Measurements from ENCODE around the gene LYRM4. TPM values are rescaled to one million over a fixed set of nuclear protein-coding genes. Genes with fewer than 3 reads are reported as not detected.

The LYRM4 gene
- total RNA-seq, 1 experiment from 2014 or later: 16.5 TPM

DNA sequence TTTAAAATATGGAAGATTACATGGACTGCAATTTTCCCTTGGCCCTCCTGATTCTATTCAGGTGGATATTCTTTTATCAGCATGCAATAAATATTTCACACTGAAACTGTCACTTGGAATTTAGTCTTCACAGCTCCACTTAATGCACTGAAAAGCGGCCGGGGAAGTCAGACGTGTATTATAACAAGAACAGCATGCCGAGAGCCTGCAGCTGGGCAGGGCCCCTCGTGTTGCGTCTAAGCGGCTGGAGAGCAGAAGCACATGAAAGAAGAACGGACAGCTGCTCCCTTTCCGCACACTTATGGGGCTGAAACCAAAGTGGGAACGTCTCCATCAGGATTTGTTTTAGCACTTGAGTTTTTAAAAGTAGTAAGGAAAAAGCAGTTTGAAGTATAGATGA is 57.2 kb downstream of the LYRM4 start:
- intact Hi-C loops (cut with micrococcal nuclease; ENCODE audit: unreplicated experiment): no loop called here
- BruUV-seq (replicated peaks): no TSS peak
- TF ChIP-seq, protein P1, sequence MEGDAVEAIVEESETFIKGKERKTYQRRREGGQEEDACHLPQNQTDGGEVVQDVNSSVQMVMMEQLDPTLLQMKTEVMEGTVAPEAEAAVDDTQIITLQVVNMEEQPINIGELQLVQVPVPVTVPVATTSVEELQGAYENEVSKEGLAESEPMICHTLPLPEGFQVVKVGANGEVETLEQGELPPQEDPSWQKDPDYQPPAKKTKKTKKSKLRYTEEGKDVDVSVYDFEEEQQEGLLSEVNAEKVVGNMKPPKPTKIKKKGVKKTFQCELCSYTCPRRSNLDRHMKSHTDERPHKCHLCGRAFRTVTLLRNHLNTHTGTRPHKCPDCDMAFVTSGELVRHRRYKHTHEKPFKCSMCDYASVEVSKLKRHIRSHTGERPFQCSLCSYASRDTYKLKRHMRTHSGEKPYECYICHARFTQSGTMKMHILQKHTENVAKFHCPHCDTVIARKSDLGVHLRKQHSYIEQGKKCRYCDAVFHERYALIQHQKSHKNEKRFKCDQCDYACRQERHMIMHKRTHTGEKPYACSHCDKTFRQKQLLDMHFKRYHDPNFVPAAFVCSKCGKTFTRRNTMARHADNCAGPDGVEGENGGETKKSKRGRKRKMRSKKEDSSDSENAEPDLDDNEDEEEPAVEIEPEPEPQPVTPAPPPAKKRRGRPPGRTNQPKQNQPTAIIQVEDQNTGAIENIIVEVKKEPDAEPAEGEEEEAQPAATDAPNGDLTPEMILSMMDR (IDR thresholded peaks at IDR 0.05; ENCODE audit: unreplicated experiment): no peak
- H3K4me1 Mint-ChIP-seq (ENCODE audit: low read depth, unreplicated experiment): peaks cover 8% of the 10 kb centered on the region
- H3K27ac Mint-ChIP-seq (ENCODE audit: unreplicated experiment): no peak overlapping the region
- no peak overlapping the region for H3K4me3 Mint-ChIP-seq (ENCODE audit: low read depth, unreplicated experiment)
- CTCF ChIA-PET: no interaction called here
- no peaks in the 10 kb centered on the region for H3K27me3 Mint-ChIP-seq (ENCODE audit: unreplicated experiment)
- DNase-seq: no peak
- H3K9me3 Mint-ChIP-seq (ENCODE audit: low read depth, unreplicated experiment): no peaks in the 10 kb centered on the region
- H3K36me3 Mint-ChIP-seq (ENCODE audit: insufficient read depth, unreplicated experiment): no peaks in the 10 kb centered on the region

GRCh38 chr6:5202941-5203340 is 57.8 kb downstream of the LYRM4 start:
- H3K9me3 Mint-ChIP-seq (ENCODE audit: low read depth, unreplicated experiment): no peaks in the 10 kb centered on the region
- no peaks in the 10 kb centered on the region for H3K27me3 Mint-ChIP-seq (ENCODE audit: unreplicated experiment)
- TF ChIP-seq, protein P1 (IDR thresholded peaks at IDR 0.05; ENCODE audit: unreplicated experiment): no peak
- CTCF ChIA-PET: no interaction called here
- no peak for DNase-seq
- no peak overlapping the region for H3K4me3 Mint-ChIP-seq (ENCODE audit: low read depth, unreplicated experiment)
- H3K36me3 Mint-ChIP-seq (ENCODE audit: insufficient read depth, unreplicated experiment): no peaks in the 10 kb centered on the region
- H3K27ac Mint-ChIP-seq (ENCODE audit: unreplicated experiment): no peak overlapping the region
- intact Hi-C loops (cut with micrococcal nuclease; ENCODE audit: unreplicated experiment): no loop called here
- peaks cover 8% of the 10 kb centered on the region for H3K4me1 Mint-ChIP-seq (ENCODE audit: low read depth, unreplicated experiment)
- BruUV-seq (replicated peaks): no TSS peak

DNA sequence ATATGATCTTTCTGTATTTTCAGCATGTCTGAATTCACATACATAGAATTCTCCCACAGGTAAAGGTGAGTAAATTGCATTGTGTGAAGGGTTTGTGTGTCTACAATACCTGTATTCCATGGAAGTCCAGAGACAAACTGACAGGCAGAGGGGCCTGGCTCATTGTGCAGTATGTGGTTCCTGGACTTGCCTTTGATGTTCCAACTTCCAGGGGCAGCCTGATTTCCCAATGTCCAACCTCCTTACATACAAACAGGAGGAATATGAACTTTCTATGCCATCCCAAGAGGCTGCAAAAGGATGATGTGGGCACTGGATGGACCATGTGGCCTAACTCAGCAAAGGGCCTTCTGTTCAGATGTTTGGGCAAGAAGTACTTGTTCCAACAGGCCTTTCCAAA is 58.5 kb downstream of the LYRM4 start:
- no TSS peak for BruUV-seq (replicated peaks)
- no peak overlapping the region for H3K27ac Mint-ChIP-seq (ENCODE audit: unreplicated experiment)
- H3K9me3 Mint-ChIP-seq (ENCODE audit: low read depth, unreplicated experiment): no peaks in the 10 kb centered on the region
- no peaks in the 10 kb centered on the region for H3K36me3 Mint-ChIP-seq (ENCODE audit: insufficient read depth, unreplicated experiment)
- intact Hi-C loops (cut with micrococcal nuclease; ENCODE audit: unreplicated experiment): no loop called here
- H3K4me1 Mint-ChIP-seq (ENCODE audit: low read depth, unreplicated experiment): peaks cover 8% of the 10 kb centered on the region
- TF ChIP-seq, protein P1 (IDR thresholded peaks at IDR 0.05; ENCODE audit: unreplicated experiment): no peak
- H3K4me3 Mint-ChIP-seq (ENCODE audit: low read depth, unreplicated experiment): no peak overlapping the region
- H3K27me3 Mint-ChIP-seq (ENCODE audit: unreplicated experiment): no peaks in the 10 kb centered on the region
- DNase-seq: no peak
- CTCF ChIA-PET: no interaction called here

DNA sequence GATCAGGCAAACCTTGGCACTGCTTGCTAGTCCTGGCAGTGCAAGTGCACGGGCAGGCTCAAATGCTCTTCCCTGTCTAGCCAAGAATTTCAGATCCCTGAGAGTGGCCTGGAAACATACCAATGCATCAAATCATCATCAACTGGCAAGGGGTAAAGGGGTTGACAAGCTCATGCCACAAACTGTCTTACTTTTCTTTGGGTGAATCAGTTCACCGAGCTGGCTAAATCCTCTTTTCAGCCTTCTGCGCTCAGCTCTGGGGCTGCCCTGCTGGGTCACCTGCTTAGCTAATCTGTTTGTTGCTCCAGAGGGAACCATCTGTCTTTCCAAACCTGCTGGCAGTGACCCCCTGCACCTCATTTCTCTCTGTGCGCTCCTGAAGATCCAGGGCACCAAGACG is 59.5 kb downstream of the LYRM4 start:
- H3K4me3 Mint-ChIP-seq (ENCODE audit: low read depth, unreplicated experiment): no peak overlapping the region
- no peaks in the 10 kb centered on the region for H3K9me3 Mint-ChIP-seq (ENCODE audit: low read depth, unreplicated experiment)
- intact Hi-C loops (cut with micrococcal nuclease; ENCODE audit: unreplicated experiment): no loop called here
- CTCF ChIA-PET: no interaction called here
- no peaks in the 10 kb centered on the region for H3K36me3 Mint-ChIP-seq (ENCODE audit: insufficient read depth, unreplicated experiment)
- TF ChIP-seq, protein P1 (IDR thresholded peaks at IDR 0.05; ENCODE audit: unreplicated experiment): no peak
- DNase-seq: no peak
- H3K4me1 Mint-ChIP-seq (ENCODE audit: low read depth, unreplicated experiment): peaks cover 8% of the 10 kb centered on the region
- H3K27me3 Mint-ChIP-seq (ENCODE audit: unreplicated experiment): no peaks in the 10 kb centered on the region
- BruUV-seq (replicated peaks): no TSS peak
- no peak overlapping the region for H3K27ac Mint-ChIP-seq (ENCODE audit: unreplicated experiment)

DNA sequence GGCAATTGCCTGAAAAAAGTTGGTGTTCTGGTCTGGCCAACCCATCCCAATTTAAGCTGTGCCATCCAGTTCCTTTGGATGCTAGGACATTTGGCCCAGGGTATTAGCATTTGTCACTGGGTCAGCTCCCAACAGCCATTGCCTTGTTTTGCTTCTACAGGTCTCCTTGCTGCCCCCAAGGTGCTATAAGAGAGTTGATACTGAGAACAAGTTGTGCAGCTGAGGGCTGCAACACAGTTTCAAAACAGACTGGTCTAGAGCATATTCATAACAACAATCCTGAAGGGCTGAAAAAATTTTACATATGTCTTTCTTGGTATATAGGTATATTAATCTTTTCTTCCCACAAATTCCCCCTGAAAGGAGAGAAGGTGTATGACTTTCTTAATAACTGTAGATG is 61.0 kb downstream of the LYRM4 start:
- BruUV-seq (replicated peaks): no TSS peak
- peaks cover 4% of the 10 kb centered on the region for H3K4me1 Mint-ChIP-seq (ENCODE audit: low read depth, unreplicated experiment)
- intact Hi-C loops (cut with micrococcal nuclease; ENCODE audit: unreplicated experiment): no loop called here
- no peaks in the 10 kb centered on the region for H3K36me3 Mint-ChIP-seq (ENCODE audit: insufficient read depth, unreplicated experiment)
- H3K27ac Mint-ChIP-seq (ENCODE audit: unreplicated experiment): no peak overlapping the region
- H3K9me3 Mint-ChIP-seq (ENCODE audit: low read depth, unreplicated experiment): no peaks in the 10 kb centered on the region
- no peak for DNase-seq
- CTCF ChIA-PET: no interaction called here
- TF ChIP-seq, protein P1 (IDR thresholded peaks at IDR 0.05; ENCODE audit: unreplicated experiment): no peak
- no peaks in the 10 kb centered on the region for H3K27me3 Mint-ChIP-seq (ENCODE audit: unreplicated experiment)
- H3K4me3 Mint-ChIP-seq (ENCODE audit: low read depth, unreplicated experiment): no peak overlapping the region

Measured in Calu3 (cell line).